ENCODE data around the gene LBHD1. TPM values are rescaled to one million over a fixed set of nuclear protein-coding genes. Genes with fewer than 3 reads are reported as not detected.

LBHD1 gene
- total and polyA plus RNA-seq, 2 of the 13 experiments (the other 11 are each of a cell fraction or from before 2014, with no cell fraction given): 3.2 to 3.7 TPM

- TF ChIP-seq XRCC5 (optimal IDR thresholded peaks at IDR 0.05; ENCODE audit: low read length): peak; percentile 80
- TF ChIP-seq SRF (IDR thresholded peaks at IDR 0.05; ENCODE audit: low read depth, low read length): no peak; the same call in 1 of the 2 replicates
- peak in 1 of 2 experiments; percentile 21; a peak in 1 of 4 replicates for TF ChIP-seq EP300 (IDR thresholded peaks at IDR 0.05; ENCODE audit: low read depth in 2 of 2, low read length in 2 of 2)
- no peak for TF ChIP-seq EP300 (CRISPR knock-in tag; IDR thresholded peaks at IDR 0.05; ENCODE audit: borderline replicate concordance)
- TF ChIP-seq ZNF772 (CRISPR knock-in tag; IDR thresholded peaks at IDR 0.05): peak; percentile 45
- peak; percentile 38; the same call in 1 of the 2 replicates for TF ChIP-seq NCOA2 (CRISPR knock-in tag; IDR thresholded peaks at IDR 0.05)
- no peak for TF ChIP-seq CHD2 (IDR thresholded peaks at IDR 0.05; ENCODE audit: low read depth, low read length)
- peak; percentile 30; the same call in 1 of the 2 replicates for TF ChIP-seq ZBTB7A (CRISPR knock-in tag; IDR thresholded peaks at IDR 0.05)
- TF ChIP-seq ZNF143 (CRISPR knock-in tag; IDR thresholded peaks at IDR 0.05): no peak
- TF ChIP-seq SAP130 (CRISPR knock-in tag; IDR thresholded peaks at IDR 0.05; ENCODE audit: low read depth): peak; percentile 89
- TF ChIP-seq SP4 (CRISPR knock-in tag; IDR thresholded peaks at IDR 0.05): peak; percentile 51; the same call in 1 of the 2 replicates
- TF ChIP-seq, protein P1, sequence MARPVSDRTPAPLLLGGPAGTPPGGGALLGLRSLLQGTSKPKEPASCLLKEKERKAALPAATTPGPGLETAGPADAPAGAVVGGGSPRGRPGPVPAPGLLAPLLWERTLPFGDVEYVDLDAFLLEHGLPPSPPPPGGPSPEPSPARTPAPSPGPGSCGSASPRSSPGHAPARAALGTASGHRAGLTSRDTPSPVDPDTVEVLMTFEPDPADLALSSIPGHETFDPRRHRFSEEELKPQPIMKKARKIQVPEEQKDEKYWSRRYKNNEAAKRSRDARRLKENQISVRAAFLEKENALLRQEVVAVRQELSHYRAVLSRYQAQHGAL (CRISPR knock-in tag; IDR thresholded peaks at IDR 0.05; ENCODE audit: not compliant biosample characterization): peak; percentile 26
- no peak for TF ChIP-seq GPBP1L1 (CRISPR knock-in tag; IDR thresholded peaks at IDR 0.05)
- no peak; the same call in 1 of the 2 replicates for TF ChIP-seq ZNF543 (CRISPR knock-in tag; IDR thresholded peaks at IDR 0.05)
- peak; percentile 83 for TF ChIP-seq YEATS4 (CRISPR knock-in tag; IDR thresholded peaks at IDR 0.05; ENCODE audit: borderline replicate concordance)
- TF ChIP-seq ASH2L (IDR thresholded peaks at IDR 0.05; ENCODE audit: insufficient read length, low read depth, low read length): peak; percentile 95
- 0 out of 2 replicates have a peak, but pooled peaks have one; percentile 38 for TF ChIP-seq ARHGAP35 (CRISPR knock-in tag; IDR thresholded peaks at IDR 0.05; ENCODE audit: borderline replicate concordance)
- TF ChIP-seq JARID2 (CRISPR knock-in tag; IDR thresholded peaks at IDR 0.05; ENCODE audit: insufficient replicate concordance): peak; percentile 17
- TF ChIP-seq SIX1 (CRISPR knock-in tag; IDR thresholded peaks at IDR 0.05; ENCODE audit: borderline replicate concordance): no peak
- TF ChIP-seq NCOA1 (CRISPR knock-in tag; IDR thresholded peaks at IDR 0.05): no peak
- no peak; the same call in 1 of the 2 replicates for TF ChIP-seq ZNF607 (CRISPR knock-in tag; IDR thresholded peaks at IDR 0.05; ENCODE audit: borderline replicate concordance)
- TF ChIP-seq ZNF790 (CRISPR knock-in tag; IDR thresholded peaks at IDR 0.05; ENCODE audit: borderline replicate concordance): no peak
- peak; percentile 54; the same call in 1 of the 2 replicates for TF ChIP-seq ZNF709 (CRISPR knock-in tag; IDR thresholded peaks at IDR 0.05)
- 0 out of 2 replicates have a peak, but pooled peaks have one; percentile 38 for TF ChIP-seq ZNF713 (CRISPR knock-in tag; IDR thresholded peaks at IDR 0.05)
- no peak; the same call in 1 of the 2 replicates for TF ChIP-seq ZFP90 (CRISPR knock-in tag; IDR thresholded peaks at IDR 0.05; ENCODE audit: borderline replicate concordance)
- no peak for TF ChIP-seq JUND (CRISPR knock-in tag; IDR thresholded peaks at IDR 0.05)
- TF ChIP-seq, protein P2, sequence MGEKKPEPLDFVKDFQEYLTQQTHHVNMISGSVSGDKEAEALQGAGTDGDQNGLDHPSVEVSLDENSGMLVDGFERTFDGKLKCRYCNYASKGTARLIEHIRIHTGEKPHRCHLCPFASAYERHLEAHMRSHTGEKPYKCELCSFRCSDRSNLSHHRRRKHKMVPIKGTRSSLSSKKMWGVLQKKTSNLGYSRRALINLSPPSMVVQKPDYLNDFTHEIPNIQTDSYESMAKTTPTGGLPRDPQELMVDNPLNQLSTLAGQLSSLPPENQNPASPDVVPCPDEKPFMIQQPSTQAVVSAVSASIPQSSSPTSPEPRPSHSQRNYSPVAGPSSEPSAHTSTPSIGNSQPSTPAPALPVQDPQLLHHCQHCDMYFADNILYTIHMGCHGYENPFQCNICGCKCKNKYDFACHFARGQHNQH (CRISPR knock-in tag; IDR thresholded peaks at IDR 0.05): peak; percentile 77; the same call in 1 of the 2 replicates
- no peak for TF ChIP-seq EHMT2 (IDR thresholded peaks at IDR 0.05; ENCODE audit: borderline replicate concordance, low read depth, low read length)
Measured at GRCh38 chr11:62671608-62672389, at the start of gene LBHD1, which contains the start of gene UQCC3 (continued).

Measured in HepG2 (cell line).